Vagina (tissue), 2 donors: ENCODE measurements around the gene GRIK5.

Experiments
- POLR2A ChIP-seq, 2 donors: fragments of 450-650 bp; IDR thresholded peaks; one replicate each; pipeline ENCODE4 v1.6.1; 2017; ENCODE audit warnings: antibody characterized with exemption in 2 of 2, mild to moderate bottlenecking in 2 of 2, moderate library complexity in 2 of 2
- TF ChIP-seq, protein P1 (sequence below), 3 experiments: fragments of 450-650 bp in 2 of 3; fragments of 200-600 bp in 1 of 3; sonication (generic) in 1 of 3; IDR thresholded peaks; one replicate each; pipeline ENCODE4 v1.5.1; 2017 to 2019; ENCODE audit warnings: antibody characterized with exemption in 3 of 3, mild to moderate bottlenecking in 2 of 3, moderate library complexity in 2 of 3

DNA sequence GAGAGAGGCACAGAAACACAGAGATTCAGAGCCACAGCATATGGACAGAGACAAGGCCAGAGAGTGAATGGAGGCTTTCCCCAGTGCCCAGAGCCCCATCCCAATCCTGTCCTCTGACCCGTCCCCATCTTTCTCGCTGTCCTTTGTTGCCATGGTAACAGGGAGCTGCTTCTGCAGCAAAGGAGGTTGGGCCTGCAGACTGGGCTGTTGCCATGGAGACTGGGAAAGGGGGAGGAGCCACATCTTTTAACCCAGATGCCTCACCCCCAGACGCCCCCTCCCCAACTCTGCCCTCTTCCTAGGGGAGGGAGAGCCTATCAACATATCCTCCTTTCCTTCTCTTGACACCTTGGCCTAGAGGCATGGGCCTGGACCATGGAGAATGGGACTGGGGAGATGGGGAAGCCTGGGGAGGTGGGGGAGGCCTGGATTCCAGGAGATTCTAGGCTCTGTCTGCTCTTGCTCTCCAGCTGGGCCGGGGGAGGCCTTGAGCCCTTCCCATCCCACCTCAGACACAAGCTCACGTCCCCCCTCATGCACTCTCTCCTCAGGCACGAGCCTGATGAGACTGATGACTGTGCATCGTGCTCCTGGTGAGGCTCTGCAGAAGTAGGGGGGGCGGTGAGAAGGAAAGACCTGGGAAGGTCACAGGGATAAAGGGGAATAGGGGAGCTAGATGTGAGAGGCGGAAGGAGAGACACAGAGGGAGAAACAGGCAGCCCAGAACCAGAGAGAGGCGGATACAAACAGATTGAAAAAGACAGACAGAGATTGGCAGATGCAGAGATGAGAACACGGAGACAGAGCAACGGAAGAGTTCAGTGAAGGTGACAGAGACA is 73.8 kb downstream of the GRIK5 start:
- TF ChIP-seq, protein P1, sequence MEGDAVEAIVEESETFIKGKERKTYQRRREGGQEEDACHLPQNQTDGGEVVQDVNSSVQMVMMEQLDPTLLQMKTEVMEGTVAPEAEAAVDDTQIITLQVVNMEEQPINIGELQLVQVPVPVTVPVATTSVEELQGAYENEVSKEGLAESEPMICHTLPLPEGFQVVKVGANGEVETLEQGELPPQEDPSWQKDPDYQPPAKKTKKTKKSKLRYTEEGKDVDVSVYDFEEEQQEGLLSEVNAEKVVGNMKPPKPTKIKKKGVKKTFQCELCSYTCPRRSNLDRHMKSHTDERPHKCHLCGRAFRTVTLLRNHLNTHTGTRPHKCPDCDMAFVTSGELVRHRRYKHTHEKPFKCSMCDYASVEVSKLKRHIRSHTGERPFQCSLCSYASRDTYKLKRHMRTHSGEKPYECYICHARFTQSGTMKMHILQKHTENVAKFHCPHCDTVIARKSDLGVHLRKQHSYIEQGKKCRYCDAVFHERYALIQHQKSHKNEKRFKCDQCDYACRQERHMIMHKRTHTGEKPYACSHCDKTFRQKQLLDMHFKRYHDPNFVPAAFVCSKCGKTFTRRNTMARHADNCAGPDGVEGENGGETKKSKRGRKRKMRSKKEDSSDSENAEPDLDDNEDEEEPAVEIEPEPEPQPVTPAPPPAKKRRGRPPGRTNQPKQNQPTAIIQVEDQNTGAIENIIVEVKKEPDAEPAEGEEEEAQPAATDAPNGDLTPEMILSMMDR (IDR thresholded peaks at IDR 0.05), result no peak
- no peak for TF ChIP-seq POLR2A (IDR thresholded peaks at IDR 0.05)
